K562 (cell line): Measurements from ENCODE around the gene F12. TPM values are rescaled to one million over a fixed set of nuclear protein-coding genes. Genes with fewer than 3 reads are reported as not detected.

Source experiments
- CREB5 ChIP-seq: fragments of 250-450 bp; sonication (Bioruptor Pico); IDR thresholded peaks from 2 replicates; pipeline ENCODE4 v1.5.0; 2020; ENCODE audit warnings: mild to moderate bottlenecking
- ETS1 ChIP-seq: conservative IDR thresholded peaks from 2 replicates; pipeline ENCODE4 v1.6.1; 2011; ENCODE audit warnings: low read depth, mild to moderate bottlenecking, low read length; ENCODE audit not compliant: control insufficient read depth
- ETV6 ChIP-seq, 3 experiments: fragments of 150-350 bp in 1 of 3; sonication (generic) in 1 of 3; formaldehyde crosslinking in 1 of 3; IDR thresholded peaks; 2 replicates each; pipeline versions ENCODE4 v1.6.1 to v1.8.0; 2014 to 2022; ENCODE audit warnings: borderline replicate concordance in 2 of 3, low read depth in 2 of 3, antibody characterized with exemption in 1 of 3, low read length in 1 of 3, mild to moderate bottlenecking in 1 of 3, missing genetic modification reagents in 1 of 3
- HNRNPL ChIP-seq: fragments of 200-400 bp; formaldehyde crosslinking; IDR thresholded peaks from 2 replicates; pipeline ENCODE4 v1.6.1; 2017; ENCODE audit warnings: low read depth, mild to moderate bottlenecking, low read length
- KAT8 ChIP-seq: fragments of 450-650 bp; IDR thresholded peaks from 2 replicates; pipeline ENCODE4 v1.6.1; 2016; ENCODE audit warnings: low read depth, mild to moderate bottlenecking
- KLF6 ChIP-seq: fragments of 250-450 bp; sonication (Bioruptor Pico); IDR thresholded peaks from 2 replicates; pipeline ENCODE4 v1.4.0; 2020; ENCODE audit warnings: mild to moderate bottlenecking, moderate library complexity, borderline replicate concordance
- SAP30 ChIP-seq: fragments of 200-600 bp; sonication (generic); IDR thresholded peaks from 2 replicates; pipeline ENCODE4 v1.6.1; 2012; ENCODE audit warnings: borderline replicate concordance, low read depth, mild to moderate bottlenecking, moderate library complexity, low read length, control low read depth, inconsistent platforms; ENCODE audit not compliant: insufficient read depth, poor library complexity, severe bottlenecking
- STAG1 ChIP-seq: sonication (generic); formaldehyde crosslinking; IDR thresholded peaks from 2 replicates; pipeline ENCODE4 v1.5.0; 2020; ENCODE audit warnings: missing genetic modification reagents, borderline replicate concordance
- TCF7L2 ChIP-seq: fragments of 150-350 bp; IDR thresholded peaks from 2 replicates; pipeline ENCODE4 v1.6.1; 2016; ENCODE audit warnings: low read depth, mild to moderate bottlenecking, low read length, moderate library complexity
- ZNF174 ChIP-seq: fragments of 250-450 bp; sonication (Bioruptor Pico); IDR thresholded peaks from 2 replicates; pipeline ENCODE4 v1.4.0; 2020; ENCODE audit warnings: mild to moderate bottlenecking
- ZNF232 ChIP-seq: sonication (generic); formaldehyde crosslinking; IDR thresholded peaks from 2 replicates; pipeline ENCODE4 v1.8.0; 2022; ENCODE audit warnings: mild to moderate bottlenecking, missing genetic modification reagents
- ZNF311 ChIP-seq: fragments of 250-450 bp; sonication (Bioruptor Pico); IDR thresholded peaks from 2 replicates; pipeline ENCODE4 v1.4.0; 2020; ENCODE audit warnings: mild to moderate bottlenecking, moderate library complexity
- ZNF407 ChIP-seq: fragments of 450-650 bp; IDR thresholded peaks from 2 replicates; pipeline ENCODE4 v1.6.1; 2016; ENCODE audit warnings: low read depth
- ZNF583 ChIP-seq: fragments of 250-450 bp; sonication (Bioruptor Pico); IDR thresholded peaks from 2 replicates; pipeline ENCODE4 v1.4.0; 2020
- ZNF707 ChIP-seq: fragments of 250-450 bp; sonication (Bioruptor Pico); conservative IDR thresholded peaks from 2 replicates; pipeline ENCODE4 v1.8.0; 2022; ENCODE audit warnings: inconsistent platforms, mild to moderate bottlenecking, moderate library complexity
- ZNF76 ChIP-seq: fragments of 250-450 bp; sonication (Bioruptor Pico); IDR thresholded peaks from 2 replicates; pipeline ENCODE4 v1.4.0; 2020; ENCODE audit warnings: mild to moderate bottlenecking, moderate library complexity, borderline replicate concordance
- ZSCAN29 ChIP-seq: fragments of 450-650 bp; IDR thresholded peaks from 2 replicates; pipeline ENCODE4 v1.6.1; 2017
- polyA plus RNA-seq, 8 experiments: library from polyadenylated mRNA; depleted of rRNA in 4 of 8; stranded (reverse) in 5 of 8; unstranded in 3 of 8; fragments of >200 nt; fragmentation: Nextera tagmentation in 2 of 8; fragmentation: Illumina TruSeq in 1 of 8; extraction: Ambion mirVana in 2 of 8; extraction: Trizol in 1 of 8; gene quantifications; 2 replicates each; pipeline versions ENCODE4 v1.2.1 to v1.2.3, GENCODE V29; 2011 to 2014; ENCODE audit warnings: inconsistent platforms in 1 of 8, missing spikeins in 1 of 8
- total RNA-seq, 7 experiments: library from RNA; depleted of rRNA in 6 of 7; stranded (reverse); fragments of >200 nt in 6 of 7; fragmentation: Illumina TruSeq in 2 of 7; extraction: Trizol in 2 of 7; gene quantifications; 2 replicates each; pipeline versions ENCODE4 v1.2.1 to v1.2.3, GENCODE V29; 2011 to 2021; ENCODE audit warnings: low replicate concordance in 1 of 7

The F12 gene
- total and polyA plus RNA-seq, 9 of the 15 experiments (the other 6 are each of a cell fraction or from before 2014, with no cell fraction given): 0.59 to 18.3 (median 3.6) TPM

GRCh38 chr5:177370488-177371119 is 38.8 kb downstream of the F12 start (continued):
- TF ChIP-seq ETS1 (peak; percentile 69; the same call in 1 of the 2 replicates), KLF6 (CRISPR knock-in tag) (no peak), SAP30 (no peak), TCF7L2 (no peak), CREB5 (CRISPR knock-in tag) (no peak), ETV6 (IDR thresholded peaks at IDR 0.05; ENCODE audit: borderline replicate concordance in 1 of 2, low read depth in 2 of 2, low read length in 1 of 2) (no peak), ETV6 (CRISPR knock-in tag; IDR thresholded peaks at IDR 0.05; ENCODE audit: borderline replicate concordance) (no peak), STAG1 (no peak), HNRNPL (no peak), KAT8 (no peak), ZNF311 (no peak), ZNF174 (CRISPR knock-in tag) (no peak), ZNF232 (CRISPR knock-in tag) (no peak), ZSCAN29 (no peak), ZNF407 (no peak), ZNF583 (no peak), ZNF76 (CRISPR knock-in tag) (no peak), ZNF707 (CRISPR knock-in tag) (no peak)
